H9 (cell line): ENCODE measurements around the gene TTC31. TPM values are rescaled to one million over a fixed set of nuclear protein-coding genes. Genes with fewer than 3 reads are reported as not detected.
A peak's percentile ranks its signal among the peaks of the same experiment; 100 is the strongest.

Experiments used
- DNase-seq: peaks from one replicate; pipeline ENCODE4 v3.0.0-alpha.2; 2017
- H2AFZ ChIP-seq: one replicate; pipeline ENCODE4 v1.6.1; 2013; ENCODE audit warnings: mild to moderate bottlenecking, low read length, control low read depth, moderate library complexity
- H2AK5ac ChIP-seq: 2 replicates; pipeline ENCODE4 v1.6.1; 2013; ENCODE audit warnings: low read length, control low read depth, mixed read lengths; ENCODE audit not compliant: insufficient read length
- H2BK120ac ChIP-seq: one replicate; pipeline ENCODE4 v1.6.1; 2013; ENCODE audit warnings: low read depth, mild to moderate bottlenecking, low read length, control low read depth, inconsistent platforms; ENCODE audit not compliant: poor library complexity, severe bottlenecking
- H2BK12ac ChIP-seq: 2 replicates; pipeline ENCODE4 v1.6.1; 2013; ENCODE audit warnings: low read length, control low read depth, mixed read lengths, low read depth; ENCODE audit not compliant: insufficient read length
- H2BK15ac ChIP-seq: 2 replicates; pipeline ENCODE4 v1.6.1; 2013; ENCODE audit warnings: low read depth, low read length, control low read depth
- H2BK20ac ChIP-seq: one replicate; pipeline ENCODE4 v1.6.1; 2013; ENCODE audit warnings: low read depth, mild to moderate bottlenecking, low read length, control low read depth, inconsistent platforms; ENCODE audit not compliant: poor library complexity, severe bottlenecking
- H2BK5ac ChIP-seq: 2 replicates; pipeline ENCODE4 v1.6.1; 2013; ENCODE audit warnings: low read length, control low read depth, mixed read lengths; ENCODE audit not compliant: insufficient read length
- H3K14ac ChIP-seq: 2 replicates; pipeline ENCODE4 v1.6.1; 2013; ENCODE audit warnings: low read length, control low read depth; ENCODE audit not compliant: insufficient read depth
- H3K18ac ChIP-seq: 2 replicates; pipeline ENCODE4 v1.6.1; 2013; ENCODE audit warnings: low read depth, mild to moderate bottlenecking, mixed read lengths, low read length, control low read depth; ENCODE audit not compliant: insufficient read length
- H3K23ac ChIP-seq: 2 replicates; pipeline ENCODE4 v1.6.1; 2013; ENCODE audit warnings: low read length, control low read depth, mixed read lengths, low read depth; ENCODE audit not compliant: insufficient read length
- H3K23me2 ChIP-seq: 2 replicates; pipeline ENCODE4 v1.6.1; 2013; ENCODE audit warnings: low read depth, mild to moderate bottlenecking, mixed read lengths, low read length, control low read depth; ENCODE audit not compliant: insufficient read length, poor library complexity, severe bottlenecking
- H3K27ac ChIP-seq: 2 replicates; pipeline ENCODE4 v1.5.1; 2013; ENCODE audit warnings: low read length, control low read depth, mixed read lengths, low read depth; ENCODE audit not compliant: insufficient read length
- H3K27me3 ChIP-seq: 2 replicates; pipeline ENCODE4 v1.6.1; 2013; ENCODE audit warnings: low read length, control low read depth, inconsistent platforms; ENCODE audit not compliant: insufficient read depth
- H3K4ac ChIP-seq: 2 replicates; pipeline ENCODE4 v1.6.1; 2013; ENCODE audit warnings: low read depth, mild to moderate bottlenecking, control low read depth, inconsistent platforms, low read length, moderate library complexity
- H3K4me1 ChIP-seq: 2 replicates; pipeline ENCODE4 v1.6.1; 2013; ENCODE audit warnings: low read length, control low read depth, inconsistent platforms; ENCODE audit not compliant: insufficient read depth
- H3K4me2 ChIP-seq: 2 replicates; pipeline ENCODE4 v1.6.1; 2013; ENCODE audit warnings: low read length, control low read depth, mixed read lengths; ENCODE audit not compliant: insufficient read length, insufficient read depth
- H3K56ac ChIP-seq: 2 replicates; pipeline ENCODE4 v1.6.1; 2013; ENCODE audit warnings: low read depth, mild to moderate bottlenecking, mixed read lengths, low read length, control low read depth; ENCODE audit not compliant: insufficient read length
- H3K79me1 ChIP-seq: 2 replicates; pipeline ENCODE4 v1.6.1; 2013; ENCODE audit warnings: low read depth, mild to moderate bottlenecking, moderate library complexity, low read length, control low read depth, inconsistent platforms; ENCODE audit not compliant: insufficient read depth, poor library complexity, severe bottlenecking
- H3K79me2 ChIP-seq: 2 replicates; pipeline ENCODE4 v1.6.1; 2013; ENCODE audit warnings: low read length, control low read depth, inconsistent platforms; ENCODE audit not compliant: insufficient read depth
- H3K9ac ChIP-seq: 2 replicates; pipeline ENCODE4 v1.6.1; 2013; ENCODE audit warnings: low read length, control low read depth, mixed read lengths; ENCODE audit not compliant: insufficient read length; ENCODE audit errors: extremely low read depth
- H3K9me3 ChIP-seq: one replicate; pipeline ENCODE4 v1.6.1; 2013; ENCODE audit warnings: low read depth, low read length, inconsistent platforms; ENCODE audit not compliant: control insufficient read depth
- H3T11ph ChIP-seq: one replicate; pipeline ENCODE4 v1.6.1; 2013; ENCODE audit warnings: mild to moderate bottlenecking, low read length, control low read depth, inconsistent platforms
- H4K20me1 ChIP-seq: one replicate; pipeline ENCODE4 v1.6.1; 2013; ENCODE audit not compliant: control insufficient read depth, insufficient read length, insufficient read depth
- H4K5ac ChIP-seq: 2 replicates; pipeline ENCODE4 v1.6.1; 2013; ENCODE audit warnings: low read depth, mild to moderate bottlenecking, mixed read lengths, low read length, control low read depth; ENCODE audit not compliant: insufficient read length
- H4K8ac ChIP-seq: replicated peaks from 2 replicates; pipeline ENCODE4 v1.6.1; 2013; ENCODE audit warnings: low read length, control low read depth, mixed read lengths, low read depth; ENCODE audit not compliant: insufficient read length
- H4K91ac ChIP-seq: 2 replicates; pipeline ENCODE4 v1.6.1; 2013; ENCODE audit warnings: low read depth, mild to moderate bottlenecking, moderate library complexity, mixed read lengths, low read length, control low read depth; ENCODE audit not compliant: insufficient read length
- H3K27ac Mint-ChIP-seq, 3 experiments: 2 replicates in 2 of 3; 3 replicates in 1 of 3; pipeline ENCODE4 v1.8.0; 2020 to 2021; ENCODE audit warnings: mixed read lengths in 3 of 3, mild to moderate bottlenecking in 1 of 3, moderate library complexity in 1 of 3
- H3K27me3 Mint-ChIP-seq: 2 replicates; pipeline ENCODE4 v1.8.0; 2021; ENCODE audit warnings: low read depth, mild to moderate bottlenecking, moderate library complexity, mixed read lengths
- H3K36me3 Mint-ChIP-seq, 3 experiments: 2 replicates in 2 of 3; 3 replicates in 1 of 3; pipeline ENCODE4 v1.8.0; 2020 to 2021; ENCODE audit warnings: low read depth in 3 of 3, mixed read lengths in 3 of 3; ENCODE audit not compliant: insufficient read depth in 1 of 3
- H3K4me1 Mint-ChIP-seq, 2 experiments: 2 replicates each; pipeline ENCODE4 v1.8.0; 2020; ENCODE audit warnings: mixed read lengths in 2 of 2
- H3K4me3 Mint-ChIP-seq, 2 experiments: 2 replicates in 1 of 2; 3 replicates in 1 of 2; pipeline ENCODE4 v1.8.0; 2020 to 2021; ENCODE audit warnings: mild to moderate bottlenecking in 2 of 2, mixed read lengths in 2 of 2, moderate library complexity in 1 of 2
- H3K9me3 Mint-ChIP-seq, 2 experiments: 2 replicates in 1 of 2; 3 replicates in 1 of 2; pipeline ENCODE4 v1.8.0; 2020; ENCODE audit warnings: mild to moderate bottlenecking in 2 of 2, mixed read lengths in 2 of 2, moderate library complexity in 1 of 2
- WGBS: extraction: QIAGEN DNeasy Blood & Tissue Kit; methylation state at CpG from one replicate; pipeline ENCODE4 v1.1.7; 2013; ENCODE audit warnings: missing lambda C conversion rate, low lambda C conversion rate, mixed read lengths; ENCODE audit not compliant: insufficient read length; ENCODE audit errors: extremely low coverage; 5-methylcytosine and 5-hydroxymethylcytosine counted together
- total RNA-seq: library from RNA; stranded (reverse); gene quantifications from 2 replicates; pipeline ENCODE4 v1.2.1, GENCODE V29; 2021
- TF ChIP-seq, protein P1 (sequence below): fragments of 200-600 bp; sonication (generic); conservative IDR thresholded peaks from 3 replicates; pipeline ENCODE4 v1.8.0; 2021; ENCODE audit warnings: antibody characterized with exemption, mild to moderate bottlenecking

Gene TTC31
- total RNA-seq, 1 experiment from 2014 or later: 33.3 TPM

DNA sequence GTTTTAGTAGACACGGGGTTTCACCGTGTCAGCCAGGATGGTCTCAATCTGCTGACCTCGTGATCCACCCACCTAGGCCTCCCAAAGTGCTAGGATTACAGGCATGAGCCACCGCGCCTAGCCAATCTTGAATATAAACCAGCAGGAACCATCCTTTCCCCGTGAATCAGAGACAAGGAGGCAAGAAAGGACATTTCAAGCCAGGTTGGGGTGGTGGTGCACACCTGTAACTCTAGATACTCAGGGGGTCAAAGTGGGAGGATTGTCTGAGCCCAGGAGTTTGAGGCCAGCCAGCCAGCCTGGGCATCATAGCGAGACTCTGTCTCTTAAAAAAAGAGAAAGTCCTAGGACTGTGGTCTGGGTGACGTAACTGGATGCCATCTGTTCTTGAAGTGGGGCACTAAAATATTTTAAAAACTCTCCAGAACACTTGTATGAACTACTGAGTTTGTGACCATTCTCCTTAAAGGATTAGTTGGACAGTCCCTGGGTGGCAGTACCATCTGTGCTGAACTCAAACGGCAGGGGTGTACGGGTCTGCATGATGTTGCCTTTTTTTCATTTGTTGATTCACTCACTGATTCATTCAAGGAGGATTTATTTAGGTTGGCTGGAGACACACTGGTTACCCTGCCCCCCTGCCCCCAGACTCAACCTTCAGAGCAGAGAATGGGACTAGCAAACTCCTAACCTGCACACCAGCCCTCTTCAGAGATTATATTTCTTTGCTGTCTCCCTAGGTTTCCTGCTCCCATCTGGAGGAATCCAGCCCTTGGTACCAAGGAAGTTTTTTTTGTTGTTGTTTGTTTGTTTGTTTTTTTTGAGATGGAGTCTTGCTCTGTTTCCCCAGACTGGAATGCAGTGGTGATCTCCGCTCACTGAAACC is 28.5 kb downstream of the TTC31 start:
- no CpG with 5 or more reads among the region's 11 CpGs for WGBS
- Histone ChIP-seq H2BK12ac (no peak overlapping the region), H3K14ac (no peak overlapping the region), H3K9me3 (no peaks in the 10 kb centered on the region), H4K5ac (no peak overlapping the region), H4K8ac (no peak overlapping the region), H3K18ac (no peak overlapping the region), H2BK5ac (no peak overlapping the region), H3K4me1 (peaks cover 3% of the 10 kb centered on the region; the same call in 1 of the 2 replicates), H2AFZ (no peak overlapping the region), H4K91ac (no peak overlapping the region), H3K23me2 (peaks cover 23% of the 10 kb centered on the region), H3K23ac (no peak overlapping the region), H3K79me1 (no peaks in the 10 kb centered on the region), H2AK5ac (no peak overlapping the region), H4K20me1 (no peaks in the 10 kb centered on the region), H3K27ac (no peak overlapping the region), H2BK120ac (no peak overlapping the region), H2BK15ac (no peak overlapping the region), H3K9ac (no peak overlapping the region), H3K4me2 (no peak overlapping the region), H3K79me2 (no peaks in the 10 kb centered on the region), H2BK20ac (no peak overlapping the region), H3K27me3 (peaks cover 61% of the 10 kb centered on the region), H3K56ac (no peak overlapping the region), H3K4ac (no peak overlapping the region), H3T11ph (no peak overlapping the region)
- H3K27me3 Mint-ChIP-seq: peaks cover 85% of the 10 kb centered on the region
- H3K27ac Mint-ChIP-seq: no peak overlapping the region
- no peak for DNase-seq
- H3K4me1 Mint-ChIP-seq: peaks cover 27 to 31% of the 10 kb centered on the region in 2 experiments
- H3K36me3 Mint-ChIP-seq: peaks cover 5 to 8% (median 8%) of the 10 kb centered on the region in 3 experiments
- TF ChIP-seq, protein P1, sequence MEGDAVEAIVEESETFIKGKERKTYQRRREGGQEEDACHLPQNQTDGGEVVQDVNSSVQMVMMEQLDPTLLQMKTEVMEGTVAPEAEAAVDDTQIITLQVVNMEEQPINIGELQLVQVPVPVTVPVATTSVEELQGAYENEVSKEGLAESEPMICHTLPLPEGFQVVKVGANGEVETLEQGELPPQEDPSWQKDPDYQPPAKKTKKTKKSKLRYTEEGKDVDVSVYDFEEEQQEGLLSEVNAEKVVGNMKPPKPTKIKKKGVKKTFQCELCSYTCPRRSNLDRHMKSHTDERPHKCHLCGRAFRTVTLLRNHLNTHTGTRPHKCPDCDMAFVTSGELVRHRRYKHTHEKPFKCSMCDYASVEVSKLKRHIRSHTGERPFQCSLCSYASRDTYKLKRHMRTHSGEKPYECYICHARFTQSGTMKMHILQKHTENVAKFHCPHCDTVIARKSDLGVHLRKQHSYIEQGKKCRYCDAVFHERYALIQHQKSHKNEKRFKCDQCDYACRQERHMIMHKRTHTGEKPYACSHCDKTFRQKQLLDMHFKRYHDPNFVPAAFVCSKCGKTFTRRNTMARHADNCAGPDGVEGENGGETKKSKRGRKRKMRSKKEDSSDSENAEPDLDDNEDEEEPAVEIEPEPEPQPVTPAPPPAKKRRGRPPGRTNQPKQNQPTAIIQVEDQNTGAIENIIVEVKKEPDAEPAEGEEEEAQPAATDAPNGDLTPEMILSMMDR: no peak
- H3K9me3 Mint-ChIP-seq: peaks cover 6 to 11% of the 10 kb centered on the region in 2 experiments
- peak overlapping the region in 1 of 2 experiments; percentile 48; a peak in 1 of 5 replicates for H3K4me3 Mint-ChIP-seq
